Neural cell (in vitro differentiated cells): ENCODE measurements around the gene PFN3.

Source experiments
- EP300 ChIP-seq: fragments of 450-650 bp; conservative IDR thresholded peaks from 2 replicates; pipeline ENCODE4 v1.6.1; 2014; ENCODE audit warnings: antibody characterized with exemption, mild to moderate bottlenecking, moderate library complexity; ENCODE audit not compliant: poor library complexity, severe bottlenecking
- EZH2 ChIP-seq: fragments of 200-600, 300-800 bp; shearing (Covaris generic), sonication (generic); IDR thresholded peaks from 2 replicates; pipeline ENCODE4 v1.6.1; 2014; ENCODE audit warnings: antibody characterized with exemption, low read length, borderline replicate concordance, mild to moderate bottlenecking; ENCODE audit not compliant: insufficient read depth, poor library complexity, severe bottlenecking
- MXI1 ChIP-seq: fragments of 450-650 bp; conservative IDR thresholded peaks from 2 replicates; pipeline ENCODE4 v1.6.1; 2014; ENCODE audit warnings: antibody characterized with exemption, mild to moderate bottlenecking; ENCODE audit not compliant: poor library complexity, severe bottlenecking
- POLR2AphosphoS5 ChIP-seq: IDR thresholded peaks from 2 replicates; pipeline ENCODE4 v1.6.1; 2012
- RAD21 ChIP-seq: fragments of 450-650 bp; conservative IDR thresholded peaks from 2 replicates; pipeline ENCODE4 v1.6.1; 2014; ENCODE audit warnings: antibody characterized with exemption, mild to moderate bottlenecking, moderate library complexity
- SMC3 ChIP-seq: fragments of 450-650 bp; conservative IDR thresholded peaks from 2 replicates; pipeline ENCODE4 v1.6.1; 2014; ENCODE audit warnings: antibody characterized with exemption, mild to moderate bottlenecking, moderate library complexity; ENCODE audit not compliant: poor library complexity
- TF ChIP-seq, protein P1 (sequence below): fragments of 450-650 bp; IDR thresholded peaks from 2 replicates; pipeline ENCODE4 v1.5.1; 2014; ENCODE audit warnings: antibody characterized with exemption, mild to moderate bottlenecking, moderate library complexity; ENCODE audit not compliant: poor library complexity, severe bottlenecking
- TF ChIP-seq, protein P2 (sequence below): IDR thresholded peaks from 2 replicates; pipeline ENCODE4 v1.6.1; 2012; ENCODE audit warnings: borderline replicate concordance

DNA sequence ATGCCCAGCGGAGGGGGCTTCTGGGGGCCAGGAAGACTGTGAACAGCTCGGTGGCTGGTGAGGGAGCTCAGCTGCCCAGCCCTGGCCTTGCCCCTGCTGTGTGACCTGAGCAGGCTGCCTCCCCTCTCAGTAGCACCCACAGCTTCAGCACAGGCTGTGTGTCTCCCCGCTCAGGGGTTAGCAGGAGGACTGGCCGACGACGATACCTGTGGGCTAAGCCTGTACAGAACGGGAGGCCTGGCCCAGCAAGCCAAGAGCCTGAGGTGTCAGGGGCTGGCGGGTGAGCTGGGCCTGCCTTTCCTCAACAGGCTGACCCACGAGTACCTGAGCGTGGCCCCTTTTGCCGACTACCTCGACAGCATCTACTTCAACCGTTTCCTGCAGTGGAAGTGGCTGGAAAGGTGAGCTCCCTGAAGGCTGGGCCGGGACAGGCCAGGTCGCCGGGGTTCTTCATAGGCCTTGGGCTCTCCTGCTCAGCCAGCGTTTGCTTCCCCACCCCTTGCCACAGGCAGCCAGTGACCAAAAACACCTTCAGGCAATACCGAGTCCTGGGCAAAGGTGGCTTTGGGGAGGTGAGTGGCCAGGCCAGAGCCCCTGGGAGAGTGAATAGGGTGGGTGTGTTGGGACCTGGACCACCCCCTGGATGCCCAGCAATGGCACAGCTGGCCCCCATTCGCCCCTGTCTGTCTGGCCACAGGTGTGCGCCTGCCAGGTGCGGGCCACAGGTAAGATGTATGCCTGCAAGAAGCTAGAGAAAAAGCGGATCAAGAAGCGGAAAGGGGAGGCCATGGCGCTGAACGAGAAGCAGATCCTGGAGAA, 32.6 kb upstream of the PFN3 start:
- TF ChIP-seq POLR2AphosphoS5, result no peak
- TF ChIP-seq, protein P1, sequence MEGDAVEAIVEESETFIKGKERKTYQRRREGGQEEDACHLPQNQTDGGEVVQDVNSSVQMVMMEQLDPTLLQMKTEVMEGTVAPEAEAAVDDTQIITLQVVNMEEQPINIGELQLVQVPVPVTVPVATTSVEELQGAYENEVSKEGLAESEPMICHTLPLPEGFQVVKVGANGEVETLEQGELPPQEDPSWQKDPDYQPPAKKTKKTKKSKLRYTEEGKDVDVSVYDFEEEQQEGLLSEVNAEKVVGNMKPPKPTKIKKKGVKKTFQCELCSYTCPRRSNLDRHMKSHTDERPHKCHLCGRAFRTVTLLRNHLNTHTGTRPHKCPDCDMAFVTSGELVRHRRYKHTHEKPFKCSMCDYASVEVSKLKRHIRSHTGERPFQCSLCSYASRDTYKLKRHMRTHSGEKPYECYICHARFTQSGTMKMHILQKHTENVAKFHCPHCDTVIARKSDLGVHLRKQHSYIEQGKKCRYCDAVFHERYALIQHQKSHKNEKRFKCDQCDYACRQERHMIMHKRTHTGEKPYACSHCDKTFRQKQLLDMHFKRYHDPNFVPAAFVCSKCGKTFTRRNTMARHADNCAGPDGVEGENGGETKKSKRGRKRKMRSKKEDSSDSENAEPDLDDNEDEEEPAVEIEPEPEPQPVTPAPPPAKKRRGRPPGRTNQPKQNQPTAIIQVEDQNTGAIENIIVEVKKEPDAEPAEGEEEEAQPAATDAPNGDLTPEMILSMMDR, result no peak
- no peak for TF ChIP-seq RAD21
- no peak for TF ChIP-seq EZH2
- TF ChIP-seq SMC3, result no peak
- TF ChIP-seq, protein P2, sequence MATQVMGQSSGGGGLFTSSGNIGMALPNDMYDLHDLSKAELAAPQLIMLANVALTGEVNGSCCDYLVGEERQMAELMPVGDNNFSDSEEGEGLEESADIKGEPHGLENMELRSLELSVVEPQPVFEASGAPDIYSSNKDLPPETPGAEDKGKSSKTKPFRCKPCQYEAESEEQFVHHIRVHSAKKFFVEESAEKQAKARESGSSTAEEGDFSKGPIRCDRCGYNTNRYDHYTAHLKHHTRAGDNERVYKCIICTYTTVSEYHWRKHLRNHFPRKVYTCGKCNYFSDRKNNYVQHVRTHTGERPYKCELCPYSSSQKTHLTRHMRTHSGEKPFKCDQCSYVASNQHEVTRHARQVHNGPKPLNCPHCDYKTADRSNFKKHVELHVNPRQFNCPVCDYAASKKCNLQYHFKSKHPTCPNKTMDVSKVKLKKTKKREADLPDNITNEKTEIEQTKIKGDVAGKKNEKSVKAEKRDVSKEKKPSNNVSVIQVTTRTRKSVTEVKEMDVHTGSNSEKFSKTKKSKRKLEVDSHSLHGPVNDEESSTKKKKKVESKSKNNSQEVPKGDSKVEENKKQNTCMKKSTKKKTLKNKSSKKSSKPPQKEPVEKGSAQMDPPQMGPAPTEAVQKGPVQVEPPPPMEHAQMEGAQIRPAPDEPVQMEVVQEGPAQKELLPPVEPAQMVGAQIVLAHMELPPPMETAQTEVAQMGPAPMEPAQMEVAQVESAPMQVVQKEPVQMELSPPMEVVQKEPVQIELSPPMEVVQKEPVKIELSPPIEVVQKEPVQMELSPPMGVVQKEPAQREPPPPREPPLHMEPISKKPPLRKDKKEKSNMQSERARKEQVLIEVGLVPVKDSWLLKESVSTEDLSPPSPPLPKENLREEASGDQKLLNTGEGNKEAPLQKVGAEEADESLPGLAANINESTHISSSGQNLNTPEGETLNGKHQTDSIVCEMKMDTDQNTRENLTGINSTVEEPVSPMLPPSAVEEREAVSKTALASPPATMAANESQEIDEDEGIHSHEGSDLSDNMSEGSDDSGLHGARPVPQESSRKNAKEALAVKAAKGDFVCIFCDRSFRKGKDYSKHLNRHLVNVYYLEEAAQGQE, result no peak
- no peak for TF ChIP-seq MXI1
- no peak for TF ChIP-seq EP300
